ENCODE measurements around the gene PVALB.

Gene PVALB

GRCh38 chr22:36753120-36753802 lies 63.6 kb downstream of the PVALB start:
- Histone ChIP-seq H3K4me3 (ENCODE audit: low read depth in 1 of 5, low read length in 5 of 5) (no peak overlapping the region), H3K9ac (ENCODE audit: low read length in 5 of 5) (no peak overlapping the region), H3K27me3 (ENCODE audit: control insufficient read depth in 5 of 5, insufficient read depth in 4 of 5, low read length in 5 of 5) (peaks cover 5 to 21% (median 10%) of the 10 kb centered on the region in 5 donors), H3K9me3 (ENCODE audit: control insufficient read depth in 5 of 5, low read length in 5 of 5) (no peaks in the 10 kb centered on the region), H3K36me3 (ENCODE audit: control insufficient read depth in 5 of 5, insufficient read depth in 5 of 5, low read length in 5 of 5) (no peaks in the 10 kb centered on the region), H3K27ac (ENCODE audit: low read depth, low read length) (no peak overlapping the region), H3K4me1 (ENCODE audit: control insufficient read depth in 5 of 5, insufficient read depth in 5 of 5, low read length in 5 of 5) (peaks cover 0 to 7% (median 0%) of the 10 kb centered on the region in 5 donors)

Data from subcutaneous abdominal adipose tissue (tissue), 5 donors.